ENCODE results near the gene CERK.
A peak's percentile ranks its signal among the peaks of the same experiment; 100 is the strongest.

Gene CERK

GRCh38 chr22:46764779-46765485, 26.9 kb upstream of the CERK start:
- TF ChIP-seq POLR2AphosphoS5 (IDR thresholded peaks at IDR 0.05; ENCODE audit: low read depth, low read length) (no peak), TAF1 (IDR thresholded peaks at IDR 0.05; ENCODE audit: borderline replicate concordance, insufficient read depth, low read length) (no peak), FOXP2 (optimal IDR thresholded peaks at IDR 0.05; ENCODE audit: borderline replicate concordance, extremely low read depth, extremely low read length, insufficient read depth) (no peak), REST (IDR thresholded peaks at IDR 0.05; ENCODE audit: insufficient read depth in 1 of 2, low read depth in 2 of 2, low read length in 2 of 2) (no peak)

- TF ChIP-seq FOXP2 (optimal IDR thresholded peaks at IDR 0.05; ENCODE audit: borderline replicate concordance, extremely low read depth, extremely low read length, insufficient read depth) (no peak), REST (IDR thresholded peaks at IDR 0.05; ENCODE audit: insufficient read depth in 1 of 2, low read depth in 2 of 2, low read length in 2 of 2) (no peak), POLR2AphosphoS5 (IDR thresholded peaks at IDR 0.05; ENCODE audit: low read depth, low read length) (no peak), TAF1 (IDR thresholded peaks at IDR 0.05; ENCODE audit: borderline replicate concordance, insufficient read depth, low read length) (no peak), SIN3A (IDR thresholded peaks at IDR 0.05; ENCODE audit: borderline replicate concordance, insufficient read depth, low read length) (no peak)
Observed at GRCh38 chr22:46764140-46764680, 26.2 kb upstream of the CERK start.

GRCh38 chr22:46763051-46763705, 25.1 kb upstream of the CERK start:
- TF ChIP-seq SIN3A (IDR thresholded peaks at IDR 0.05; ENCODE audit: borderline replicate concordance, insufficient read depth, low read length) (no peak), TAF1 (IDR thresholded peaks at IDR 0.05; ENCODE audit: borderline replicate concordance, insufficient read depth, low read length) (no peak)

- TF ChIP-seq TAF1 (IDR thresholded peaks at IDR 0.05; ENCODE audit: borderline replicate concordance, insufficient read depth, low read length), result peak; percentile 82; the same call in 1 of the 2 replicates
- peak; percentile 92; the same call in 1 of the 2 replicates for TF ChIP-seq SIN3A (IDR thresholded peaks at IDR 0.05; ENCODE audit: borderline replicate concordance, insufficient read depth, low read length)
- TF ChIP-seq FOXP2 (optimal IDR thresholded peaks at IDR 0.05; ENCODE audit: borderline replicate concordance, extremely low read depth, extremely low read length, insufficient read depth), result peak; percentile 73
- TF ChIP-seq POLR2AphosphoS5 (IDR thresholded peaks at IDR 0.05; ENCODE audit: low read depth, low read length), result peak; percentile 93
- no peak; a peak in 1 of 4 replicates for TF ChIP-seq REST (IDR thresholded peaks at IDR 0.05; ENCODE audit: insufficient read depth in 1 of 2, low read depth in 2 of 2, low read length in 2 of 2)
Observed at GRCh38 chr22:46762238-46763050, 24.4 kb upstream of the CERK start, which contains the start of gene TBC1D22A. TBC1D22A (plus strand) TSS chr22:46762650; CDS start chr22:46762787, 137 bp downstream.

- TF ChIP-seq POLR2AphosphoS5 (IDR thresholded peaks at IDR 0.05; ENCODE audit: low read depth, low read length) (no peak), SIN3A (IDR thresholded peaks at IDR 0.05; ENCODE audit: borderline replicate concordance, insufficient read depth, low read length) (no peak), FOXP2 (optimal IDR thresholded peaks at IDR 0.05; ENCODE audit: borderline replicate concordance, extremely low read depth, extremely low read length, insufficient read depth) (no peak), REST (IDR thresholded peaks at IDR 0.05; ENCODE audit: insufficient read depth in 1 of 2, low read depth in 2 of 2, low read length in 2 of 2) (no peak)
Observed at GRCh38 chr22:46761539-46762237, 23.6 kb upstream of the CERK start.

All from PFSK-1 (cell line).